ENCODE data around the gene CLTRN.

DNA sequence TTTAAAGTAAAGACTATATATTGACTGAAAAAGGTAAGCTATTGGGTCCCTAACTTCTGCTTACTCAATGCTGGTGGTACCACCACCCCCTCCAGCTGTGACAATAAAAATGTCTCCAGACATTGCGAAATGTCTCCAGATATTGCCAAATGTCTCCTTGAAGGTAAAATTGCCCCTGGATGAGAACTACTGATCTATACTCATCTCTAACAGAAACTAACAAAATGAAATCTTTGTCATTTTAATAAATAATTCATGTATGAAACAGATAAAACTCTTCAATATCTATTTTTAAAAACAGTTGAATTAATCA, 20.1 kb downstream of the CLTRN start:
- no peak for TF ChIP-seq POLR2AphosphoS5 (IDR thresholded peaks at IDR 0.05)
- TF ChIP-seq, protein P1, sequence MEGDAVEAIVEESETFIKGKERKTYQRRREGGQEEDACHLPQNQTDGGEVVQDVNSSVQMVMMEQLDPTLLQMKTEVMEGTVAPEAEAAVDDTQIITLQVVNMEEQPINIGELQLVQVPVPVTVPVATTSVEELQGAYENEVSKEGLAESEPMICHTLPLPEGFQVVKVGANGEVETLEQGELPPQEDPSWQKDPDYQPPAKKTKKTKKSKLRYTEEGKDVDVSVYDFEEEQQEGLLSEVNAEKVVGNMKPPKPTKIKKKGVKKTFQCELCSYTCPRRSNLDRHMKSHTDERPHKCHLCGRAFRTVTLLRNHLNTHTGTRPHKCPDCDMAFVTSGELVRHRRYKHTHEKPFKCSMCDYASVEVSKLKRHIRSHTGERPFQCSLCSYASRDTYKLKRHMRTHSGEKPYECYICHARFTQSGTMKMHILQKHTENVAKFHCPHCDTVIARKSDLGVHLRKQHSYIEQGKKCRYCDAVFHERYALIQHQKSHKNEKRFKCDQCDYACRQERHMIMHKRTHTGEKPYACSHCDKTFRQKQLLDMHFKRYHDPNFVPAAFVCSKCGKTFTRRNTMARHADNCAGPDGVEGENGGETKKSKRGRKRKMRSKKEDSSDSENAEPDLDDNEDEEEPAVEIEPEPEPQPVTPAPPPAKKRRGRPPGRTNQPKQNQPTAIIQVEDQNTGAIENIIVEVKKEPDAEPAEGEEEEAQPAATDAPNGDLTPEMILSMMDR (IDR thresholded peaks at IDR 0.05) = no peak
- TF ChIP-seq POLR2A (IDR thresholded peaks at IDR 0.05) = no peak

Measured in upper lobe of left lung (tissue), 4 donors.